GM18867 (cell line): ENCODE results near the gene VAT1.
"Not testable (repeated sequence)": the region's sequence is repeated elsewhere in the genome, so short reads cannot be mapped to it uniquely, and the experiment has no call there.

Experiments used
- ATAC-seq: cut with Tn5 transposase; IDR thresholded peaks from one replicate; pipeline ENCODE4 v1.9.1; 2021; ENCODE audit warnings: mild to moderate bottlenecking, moderate library complexity; ENCODE audit not compliant: unreplicated experiment

The VAT1 gene

DNA sequence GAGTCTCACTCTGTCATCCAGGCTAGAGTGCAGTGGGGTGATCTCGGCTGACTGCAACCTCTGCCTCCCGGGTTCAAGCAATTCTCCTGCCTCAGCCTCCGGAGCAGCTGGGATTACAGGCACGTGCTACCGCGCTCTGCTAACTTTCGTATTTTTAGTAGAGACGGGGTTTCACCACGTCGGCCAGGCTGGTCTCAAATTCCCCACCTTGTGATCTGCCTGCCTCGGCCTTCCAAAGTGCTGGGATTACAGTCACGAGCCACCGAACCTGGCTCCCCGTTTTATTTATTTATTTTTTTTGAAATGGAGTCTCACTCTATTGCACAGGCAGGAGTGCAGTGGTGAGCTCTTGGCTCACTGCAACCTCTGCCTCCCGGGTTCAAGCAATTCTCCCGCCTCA, 46.5 kb downstream of the VAT1 start:
- ATAC-seq = not testable (repeated sequence)

DNA sequence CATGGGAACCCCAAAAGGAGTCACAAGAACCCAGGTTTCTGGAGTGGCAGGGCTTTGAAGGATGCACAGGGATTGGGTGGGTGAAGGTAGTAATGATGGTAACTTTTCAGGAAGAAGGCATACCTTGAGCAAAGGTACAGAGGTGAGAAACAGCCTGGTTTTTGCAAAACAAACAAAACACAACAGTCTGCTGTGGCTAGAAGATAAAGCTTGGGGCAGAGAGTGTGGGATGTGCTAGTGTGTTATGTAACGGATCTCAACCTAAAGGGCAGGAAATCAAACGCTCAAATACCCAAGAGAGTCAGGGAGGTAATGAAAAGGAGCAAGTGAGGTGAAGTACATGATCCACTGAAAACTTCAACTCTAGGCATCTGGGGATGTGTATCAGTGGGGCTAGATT, 46.9 kb downstream of the VAT1 start:
- ATAC-seq = no peak

DNA sequence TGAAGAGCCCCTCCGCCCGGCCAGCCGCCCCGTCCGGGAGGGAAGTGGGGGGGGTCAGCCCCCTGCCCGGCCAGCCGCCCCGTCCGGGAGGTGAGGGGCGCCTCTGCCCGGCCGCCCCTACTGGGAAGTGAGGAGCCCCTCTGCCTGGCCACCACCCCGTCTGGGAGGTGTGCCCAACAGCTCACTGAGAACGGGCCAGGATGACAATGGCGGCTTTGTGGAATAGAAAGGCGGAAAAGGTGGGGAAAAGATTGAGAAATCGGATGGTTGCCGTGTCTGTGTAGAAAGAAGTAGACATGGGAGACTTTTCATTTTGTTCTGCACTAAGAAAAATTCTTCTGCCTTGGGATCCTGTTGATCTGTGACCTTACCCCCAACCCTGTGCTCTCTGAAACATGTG, 48.9 kb downstream of the VAT1 start:
- ATAC-seq = not testable (repeated sequence)

DNA sequence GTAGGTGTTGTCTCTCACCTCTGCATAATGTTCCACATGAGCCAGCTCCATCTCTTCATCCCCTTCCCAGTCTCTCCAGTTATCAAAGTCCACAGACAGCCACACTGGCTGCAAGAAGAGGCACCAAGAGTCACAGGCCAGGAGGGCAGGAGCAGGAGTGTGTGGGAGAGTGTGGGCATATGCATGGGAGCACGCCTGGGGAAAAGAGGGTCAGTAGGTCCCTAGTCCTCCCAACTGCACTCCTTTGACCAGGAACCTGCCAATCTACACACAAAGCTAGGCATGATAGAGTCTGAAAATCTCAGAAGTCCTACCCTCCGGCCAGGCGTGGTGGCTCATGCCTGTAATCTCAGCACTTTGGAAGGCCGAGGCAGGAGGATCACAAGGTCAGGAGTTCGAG, 50.6 kb downstream of the VAT1 start:
- ATAC-seq = no peak

DNA sequence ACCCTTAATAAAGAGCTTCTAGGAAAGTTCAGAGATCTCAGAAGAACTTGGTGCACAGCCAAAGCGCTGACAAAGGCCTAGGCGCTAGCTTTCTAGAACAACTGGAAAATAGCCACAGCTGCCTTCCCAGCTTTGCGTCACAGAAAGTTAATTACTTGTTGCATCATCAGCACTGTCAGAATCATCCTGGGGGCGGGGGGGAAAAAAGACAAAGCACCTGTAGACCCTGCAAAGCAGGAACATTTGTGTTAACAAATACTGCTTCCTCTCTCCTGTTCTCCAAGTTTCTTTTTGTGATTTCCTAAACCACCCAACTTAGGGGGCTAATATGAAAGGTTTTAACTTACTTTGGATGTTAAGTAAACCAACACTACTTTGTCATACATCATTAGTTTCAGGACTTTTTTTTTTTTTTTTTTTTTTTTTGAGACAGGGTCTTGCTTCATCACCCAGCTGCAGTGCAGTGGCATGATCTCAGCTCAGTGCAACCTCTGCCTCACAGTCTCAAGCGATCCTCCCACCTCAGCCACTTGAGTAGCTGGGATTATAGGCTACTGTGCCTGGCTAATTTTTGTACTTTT, 53.1 kb downstream of the VAT1 start:
- no peak for ATAC-seq

DNA sequence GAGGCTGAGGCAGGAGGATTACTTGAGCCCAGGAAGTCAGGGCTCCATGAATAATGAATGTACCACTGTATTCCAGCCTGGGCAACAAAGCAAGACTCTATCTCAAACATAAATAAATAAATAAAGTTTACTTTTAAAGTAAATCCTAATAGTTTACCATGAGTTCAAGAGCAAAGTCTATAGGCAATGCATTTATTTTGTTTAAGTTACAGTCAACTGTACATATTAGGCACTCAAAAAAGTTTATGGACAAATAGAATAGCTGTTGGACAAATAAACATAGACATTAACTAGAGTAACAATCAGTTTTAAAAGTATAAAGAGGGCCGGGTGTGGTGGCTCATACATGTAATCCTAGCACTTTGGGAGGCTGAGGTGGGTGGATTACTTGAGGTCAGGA, 54.3 kb downstream of the VAT1 start:
- no peak for ATAC-seq
